Spleen (tissue), 13 donors: Measurements from ENCODE around the gene BRINP1. TPM values are rescaled to one million over a fixed set of nuclear protein-coding genes. Genes with fewer than 3 reads are reported as not detected.

Experiments
- DNase-seq: peaks from one replicate; pipeline ENCODE4 v3.0.0-alpha.2; 2020
- H3K27ac ChIP-seq, 8 donors: fragments of 200-600 bp; sonication (generic) in 7 of 8; 1 replicate in 4 of 8; 2 replicates in 4 of 8; pipeline versions ENCODE4 v1.5.0 to v1.8.0; 2016 to 2021; ENCODE audit warnings: inconsistent platforms in 4 of 8, mild to moderate bottlenecking in 4 of 8, moderate library complexity in 1 of 8
- H3K27me3 ChIP-seq, 7 donors: fragments of 200-600 bp; sonication (generic) in 6 of 7; replicated peaks in 1 of 7; 1 replicate in 4 of 7; 2 replicates in 3 of 7; pipeline versions ENCODE4 v1.5.0 to v1.8.0; 2016 to 2021; ENCODE audit warnings: inconsistent platforms in 3 of 7, mild to moderate bottlenecking in 1 of 7
- H3K36me3 ChIP-seq, 6 donors: fragments of 200-600 bp; sonication (generic) in 5 of 6; 1 replicate in 4 of 6; 2 replicates in 2 of 6; pipeline versions ENCODE4 v1.5.0 to v1.8.0; 2016 to 2021; ENCODE audit warnings: inconsistent platforms in 2 of 6
- H3K4me1 ChIP-seq, 6 donors: fragments of 200-600 bp; sonication (generic) in 5 of 6; 1 replicate in 3 of 6; 2 replicates in 3 of 6; pipeline versions ENCODE4 v1.5.0 to v1.8.0; 2016 to 2021; ENCODE audit warnings: inconsistent platforms in 3 of 6
- H3K4me3 ChIP-seq, 8 donors: fragments of 200-600 bp; sonication (generic) in 7 of 8; 1 replicate in 4 of 8; 2 replicates in 4 of 8; pipeline versions ENCODE4 v1.5.0 to v1.8.0; 2016 to 2021; ENCODE audit warnings: inconsistent platforms in 4 of 8, mild to moderate bottlenecking in 4 of 8, moderate library complexity in 2 of 8
- H3K9me3 ChIP-seq, 8 donors: fragments of 200-600 bp; sonication (generic) in 7 of 8; 1 replicate in 4 of 8; 2 replicates in 4 of 8; pipeline versions ENCODE4 v1.5.0 to v1.8.0; 2016 to 2021; ENCODE audit warnings: inconsistent platforms in 4 of 8
- POLR2A ChIP-seq, 3 donors: fragments of 450-650 bp; IDR thresholded peaks; one replicate each; pipeline ENCODE4 v1.5.1; 2017; ENCODE audit warnings: antibody characterized with exemption in 3 of 3, mild to moderate bottlenecking in 1 of 3
- POLR2AphosphoS5 ChIP-seq, 3 donors: sonication (generic); formaldehyde crosslinking; IDR thresholded peaks; one replicate each; pipeline ENCODE4 v1.5.1; 2017; ENCODE audit warnings: antibody characterized with exemption in 3 of 3
- WGBS, 5 donors: extraction: QIAGEN DNeasy Blood & Tissue Kit in 3 of 5; methylation state at CpG; one replicate each; pipeline versions ENCODE4 v1.1.5 to v1.1.7; 2013 to 2018; 5-methylcytosine and 5-hydroxymethylcytosine counted together
- intact Hi-C: fragments of 100-400 bp; cut with DNase I; formaldehyde crosslinking; loops from one replicate; pipeline ENCODE4 v1.15.0; 2023; ENCODE audit warnings: low total_unique reads
- long read RNA-seq, 2 donors: transcript quantifications; one replicate each; lab custom pipeline, GENCODE V29; 2026
- polyA plus RNA-seq, 3 donors: library from polyadenylated mRNA; stranded (reverse); fragments of 200-250 nt; gene quantifications; one replicate each; pipeline ENCODE4 v1.2.1, GENCODE V29; 2013
- total RNA-seq, 7 donors: library from RNA; depleted of rRNA in 3 of 7; stranded (reverse); fragments of >200 nt in 3 of 7; fragmentation: NEBNext Ultra II Directional in 4 of 7; extraction: Animal tissue kit (Norgen Biotek cat#: 25700) in 4 of 7; gene quantifications; one replicate each; pipeline versions ENCODE4 v1.1.0 to v1.2.1, GENCODE V29; 2016 to 2021
- TF ChIP-seq, protein P1 (sequence below), 11 experiments: fragments of 200-600 bp in 7 of 11; fragments of 450-650 bp in 4 of 11; sonication (generic) in 4 of 11; IDR thresholded peaks in 8 of 11; conservative IDR thresholded peaks in 3 of 11; 1 replicate in 7 of 11; 2 replicates in 4 of 11; pipeline versions ENCODE4 v1.4.0 to v1.8.0; 2016 to 2021; ENCODE audit warnings: antibody characterized with exemption in 11 of 11, inconsistent platforms in 4 of 11, mild to moderate bottlenecking in 1 of 11
- donor health status: healthy with polysubstance abuse.
- donor health status: DM: no; HTN: no; CAD: no; lungs with moderate emphysema.
- donor health status: DM: no; HTN: no; CAD: no.
- donor health status: Bipolar disorder and iron deficiency.
- donor health status: healthy.
- donor health status: DM: no; HTN: no; CAD: no.
- donor health status: DM: yes; HTN: yes; CAD: no.

The BRINP1 gene, protein sequence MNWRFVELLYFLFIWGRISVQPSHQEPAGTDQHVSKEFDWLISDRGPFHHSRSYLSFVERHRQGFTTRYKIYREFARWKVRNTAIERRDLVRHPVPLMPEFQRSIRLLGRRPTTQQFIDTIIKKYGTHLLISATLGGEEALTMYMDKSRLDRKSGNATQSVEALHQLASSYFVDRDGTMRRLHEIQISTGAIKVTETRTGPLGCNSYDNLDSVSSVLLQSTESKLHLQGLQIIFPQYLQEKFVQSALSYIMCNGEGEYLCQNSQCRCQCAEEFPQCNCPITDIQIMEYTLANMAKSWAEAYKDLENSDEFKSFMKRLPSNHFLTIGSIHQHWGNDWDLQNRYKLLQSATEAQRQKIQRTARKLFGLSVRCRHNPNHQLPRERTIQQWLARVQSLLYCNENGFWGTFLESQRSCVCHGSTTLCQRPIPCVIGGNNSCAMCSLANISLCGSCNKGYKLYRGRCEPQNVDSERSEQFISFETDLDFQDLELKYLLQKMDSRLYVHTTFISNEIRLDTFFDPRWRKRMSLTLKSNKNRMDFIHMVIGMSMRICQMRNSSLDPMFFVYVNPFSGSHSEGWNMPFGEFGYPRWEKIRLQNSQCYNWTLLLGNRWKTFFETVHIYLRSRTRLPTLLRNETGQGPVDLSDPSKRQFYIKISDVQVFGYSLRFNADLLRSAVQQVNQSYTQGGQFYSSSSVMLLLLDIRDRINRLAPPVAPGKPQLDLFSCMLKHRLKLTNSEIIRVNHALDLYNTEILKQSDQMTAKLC
- total RNA-seq (1 to 10 TPM in 1 of 7 donors, under 1 TPM in 6; 0.10 to 1.2 (median 0.39) TPM), polyA plus RNA-seq (under 1 TPM in 2 of 3 donors, not detected in 1; 0.05 to 0.06 TPM)
- long read RNA-seq, donor 1: 0 reads
- long read RNA-seq, donor 2, partial matches to known transcripts: 0 of 1 reads
- long read RNA-seq, donor 2, other reads (novel, unspliced or antisense): 0 of 1 reads

- 2 to 6% (median 3%) methylated on average over 38 to 91 of the region's 91 CpGs for WGBS, 5 donors
- Histone ChIP-seq H3K4me1 (peaks cover 0 to 13% (median 6%) of the 10 kb centered on the region in 6 donors), H3K36me3 (no peaks in the 10 kb centered on the region), H3K27me3 (peaks cover 3 to 54% (median 36%) of the 10 kb centered on the region in 7 donors), H3K27ac (no peak within 1 kb of the TSS), H3K4me3 (peak within 1 kb of the TSS in 7 of 8 donors; percentile 12 to 60 (median 25)), H3K9me3 (peaks cover 0 to 7% (median 0%) of the 10 kb centered on the region in 8 donors)
- intact Hi-C loops: no loop called here
- TF ChIP-seq, protein P1, sequence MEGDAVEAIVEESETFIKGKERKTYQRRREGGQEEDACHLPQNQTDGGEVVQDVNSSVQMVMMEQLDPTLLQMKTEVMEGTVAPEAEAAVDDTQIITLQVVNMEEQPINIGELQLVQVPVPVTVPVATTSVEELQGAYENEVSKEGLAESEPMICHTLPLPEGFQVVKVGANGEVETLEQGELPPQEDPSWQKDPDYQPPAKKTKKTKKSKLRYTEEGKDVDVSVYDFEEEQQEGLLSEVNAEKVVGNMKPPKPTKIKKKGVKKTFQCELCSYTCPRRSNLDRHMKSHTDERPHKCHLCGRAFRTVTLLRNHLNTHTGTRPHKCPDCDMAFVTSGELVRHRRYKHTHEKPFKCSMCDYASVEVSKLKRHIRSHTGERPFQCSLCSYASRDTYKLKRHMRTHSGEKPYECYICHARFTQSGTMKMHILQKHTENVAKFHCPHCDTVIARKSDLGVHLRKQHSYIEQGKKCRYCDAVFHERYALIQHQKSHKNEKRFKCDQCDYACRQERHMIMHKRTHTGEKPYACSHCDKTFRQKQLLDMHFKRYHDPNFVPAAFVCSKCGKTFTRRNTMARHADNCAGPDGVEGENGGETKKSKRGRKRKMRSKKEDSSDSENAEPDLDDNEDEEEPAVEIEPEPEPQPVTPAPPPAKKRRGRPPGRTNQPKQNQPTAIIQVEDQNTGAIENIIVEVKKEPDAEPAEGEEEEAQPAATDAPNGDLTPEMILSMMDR (IDR thresholded peaks at IDR 0.05 in 8 of 11, conservative IDR thresholded peaks at IDR 0.05 in 3 of 11): no peak
- TF ChIP-seq POLR2A (IDR thresholded peaks at IDR 0.05) (no peak), POLR2AphosphoS5 (IDR thresholded peaks at IDR 0.05) (no peak)
- DNase-seq: no peak
Observed at GRCh38 chr9:119368681-119369581, at the start of gene BRINP1. TSS of gene BRINP1 (minus strand) at chr9:119369435. CDS start at chr9:119313355, 56,080 bp downstream.

- Histone ChIP-seq H3K9me3 (no peaks in the 10 kb centered on the region), H3K36me3 (no peaks in the 10 kb centered on the region), H3K4me3 (no peak overlapping the region), H3K27me3 (no peaks in the 10 kb centered on the region), H3K4me1 (no peaks in the 10 kb centered on the region), H3K27ac (no peak overlapping the region)
- intact Hi-C loops: no loop called here
- no peak for DNase-seq
- TF ChIP-seq, protein P1 (IDR thresholded peaks at IDR 0.05 in 8 of 11, conservative IDR thresholded peaks at IDR 0.05 in 3 of 11): no peak
- TF ChIP-seq POLR2AphosphoS5 (IDR thresholded peaks at IDR 0.05): no peak
- no peak for TF ChIP-seq POLR2A (IDR thresholded peaks at IDR 0.05)
- WGBS, 5 donors: 37 to 76% (median 67%) methylated on average over 1 of the region's 1 CpG
Observed at GRCh38 chr9:119418721-119419120, 49.5 kb upstream of the BRINP1 start.

GRCh38 chr9:119416793-119417192, 47.6 kb upstream of the BRINP1 start:
- Histone ChIP-seq H3K27ac (no peak overlapping the region), H3K27me3 (no peaks in the 10 kb centered on the region), H3K36me3 (no peaks in the 10 kb centered on the region), H3K4me3 (no peak overlapping the region), H3K4me1 (no peaks in the 10 kb centered on the region), H3K9me3 (peaks cover 0 to 13% (median 0%) of the 10 kb centered on the region in 8 donors)
- no peak for TF ChIP-seq POLR2AphosphoS5 (IDR thresholded peaks at IDR 0.05)
- no peak for TF ChIP-seq POLR2A (IDR thresholded peaks at IDR 0.05)
- TF ChIP-seq, protein P1 (IDR thresholded peaks at IDR 0.05 in 8 of 11, conservative IDR thresholded peaks at IDR 0.05 in 3 of 11): no peak
- intact Hi-C loops: no loop called here
- DNase-seq: no peak
